ENCODE measurements around the gene KSR1.
A peak's percentile ranks its signal among the peaks of the same experiment; 100 is the strongest.

The KSR1 gene

GRCh38 chr17:27475070-27475673 is 18.9 kb downstream of the KSR1 start:
- peak; percentile 64 to 76 for DNase-seq

- DNase-seq, result no peak
Observed at GRCh38 chr17:27475981-27476895, 20.0 kb downstream of the KSR1 start.

DNA sequence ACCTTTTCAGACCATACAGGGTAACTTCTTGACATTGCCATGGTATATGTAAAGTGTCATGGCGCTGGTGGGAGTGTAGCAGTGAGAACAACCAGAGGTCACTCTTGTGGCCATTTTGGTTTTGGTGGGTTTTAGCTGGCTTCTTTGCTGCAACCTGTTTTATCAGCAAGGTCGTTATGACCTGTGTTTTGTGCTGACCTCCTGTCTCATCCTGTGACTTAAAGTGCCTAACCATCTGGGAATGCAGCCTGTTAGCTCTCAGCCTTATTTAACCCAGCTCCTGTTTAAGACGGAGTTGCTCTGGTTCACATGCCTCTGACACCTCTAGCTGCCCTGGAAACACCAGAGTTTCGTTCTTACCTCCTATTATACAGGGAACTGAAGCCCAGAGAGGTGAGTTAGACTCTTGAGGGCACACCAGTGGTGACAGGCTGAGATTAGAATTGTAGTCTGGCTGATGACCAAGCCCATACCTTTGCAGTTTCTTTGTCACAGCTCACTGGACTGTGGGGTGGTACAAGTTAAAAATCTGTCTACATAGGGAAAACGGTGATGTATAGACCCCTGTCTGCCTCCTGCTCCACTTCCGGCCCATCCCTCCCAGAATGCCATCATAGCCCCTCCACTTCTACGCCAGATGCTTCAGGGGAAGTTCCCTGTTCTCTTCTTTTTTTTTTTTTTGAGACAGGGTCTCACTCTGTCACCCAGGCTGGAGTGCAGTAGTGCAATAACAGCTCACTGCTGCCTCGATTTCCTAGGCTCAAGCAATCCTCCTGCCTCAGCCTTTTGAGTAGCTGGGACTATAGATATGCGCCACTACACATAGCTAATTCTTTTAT is 21.0 kb downstream of the KSR1 start:
- no peak for DNase-seq

- DNase-seq, result no peak
Observed at GRCh38 chr17:27477971-27478684, 21.9 kb downstream of the KSR1 start.

DNA sequence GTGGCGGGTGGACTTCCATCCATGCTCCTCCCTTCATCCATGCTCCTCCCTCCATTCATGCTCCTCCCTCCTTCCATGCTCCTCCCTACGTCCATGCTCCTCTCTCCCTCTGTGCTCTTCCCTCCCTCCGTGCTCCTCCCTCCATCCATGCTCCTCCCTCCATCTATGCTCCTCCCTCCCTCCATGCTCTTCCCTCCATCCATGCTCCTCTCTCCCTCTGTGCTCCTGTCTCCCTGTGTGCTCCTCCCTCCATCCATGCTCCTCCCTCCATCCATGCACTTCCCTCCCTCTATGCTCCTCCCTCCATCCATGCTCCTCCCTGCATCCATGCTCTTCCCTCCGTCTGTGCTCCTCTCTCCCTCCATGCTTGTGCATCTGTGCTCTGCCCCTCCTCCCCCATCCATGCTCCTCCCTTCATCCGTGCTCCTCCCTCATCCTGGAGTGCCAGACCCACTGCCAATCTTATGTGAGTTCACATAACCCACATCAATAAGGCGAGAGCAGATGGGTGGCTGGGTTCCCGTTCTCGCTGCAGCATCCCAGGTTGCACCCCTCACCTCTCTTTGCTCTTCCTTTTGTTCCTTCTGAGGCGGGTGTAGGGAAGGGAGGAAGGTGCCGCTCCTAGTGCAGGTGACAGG is 22.8 kb downstream of the KSR1 start:
- DNase-seq, result no peak

DNA sequence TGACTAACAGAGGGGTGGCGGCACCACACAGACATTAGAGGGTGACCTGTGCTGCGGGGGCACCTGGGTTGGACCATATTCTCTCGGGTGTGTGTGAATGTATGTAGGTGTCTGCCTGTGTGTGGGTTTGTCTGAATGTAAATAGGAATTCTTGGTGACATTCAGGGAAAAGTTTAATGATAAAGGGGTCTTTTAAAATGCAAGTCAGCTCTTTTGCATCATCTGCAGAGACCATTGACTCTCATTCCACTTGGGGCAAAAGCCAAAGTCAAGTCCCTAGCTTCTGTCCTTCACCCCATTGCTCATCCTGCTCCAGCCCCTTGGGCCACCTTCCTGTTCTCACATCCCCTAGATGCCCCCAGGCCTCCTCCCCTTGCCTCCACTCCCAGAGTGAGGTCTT is 23.6 kb downstream of the KSR1 start:
- no peak for DNase-seq

GRCh38 chr17:27480699-27481098 is 24.5 kb downstream of the KSR1 start:
- DNase-seq, result no peak

DNA sequence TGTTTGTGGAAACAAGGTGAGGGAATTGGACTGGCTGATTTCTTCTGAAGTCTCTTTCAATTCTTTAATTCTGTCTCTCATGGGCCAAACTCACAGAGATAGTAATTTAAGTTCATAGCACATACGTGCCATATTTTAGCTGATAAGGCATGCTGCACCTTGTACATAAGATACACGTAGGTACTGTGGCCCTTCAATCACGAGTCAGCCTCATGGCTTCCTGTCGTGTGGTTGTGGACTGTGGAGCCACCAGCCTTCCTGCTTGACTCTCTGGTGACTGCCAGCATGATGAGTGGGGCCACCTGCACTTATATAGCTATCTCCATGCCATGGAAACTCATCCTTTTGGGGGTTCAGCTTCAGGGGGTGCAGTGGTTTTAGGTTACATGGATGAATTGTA is 25.1 kb downstream of the KSR1 start:
- peak; percentile 38 to 48 for DNase-seq

GRCh38 chr17:27485125-27485524 is 28.9 kb downstream of the KSR1 start:
- no peak for DNase-seq

DNA sequence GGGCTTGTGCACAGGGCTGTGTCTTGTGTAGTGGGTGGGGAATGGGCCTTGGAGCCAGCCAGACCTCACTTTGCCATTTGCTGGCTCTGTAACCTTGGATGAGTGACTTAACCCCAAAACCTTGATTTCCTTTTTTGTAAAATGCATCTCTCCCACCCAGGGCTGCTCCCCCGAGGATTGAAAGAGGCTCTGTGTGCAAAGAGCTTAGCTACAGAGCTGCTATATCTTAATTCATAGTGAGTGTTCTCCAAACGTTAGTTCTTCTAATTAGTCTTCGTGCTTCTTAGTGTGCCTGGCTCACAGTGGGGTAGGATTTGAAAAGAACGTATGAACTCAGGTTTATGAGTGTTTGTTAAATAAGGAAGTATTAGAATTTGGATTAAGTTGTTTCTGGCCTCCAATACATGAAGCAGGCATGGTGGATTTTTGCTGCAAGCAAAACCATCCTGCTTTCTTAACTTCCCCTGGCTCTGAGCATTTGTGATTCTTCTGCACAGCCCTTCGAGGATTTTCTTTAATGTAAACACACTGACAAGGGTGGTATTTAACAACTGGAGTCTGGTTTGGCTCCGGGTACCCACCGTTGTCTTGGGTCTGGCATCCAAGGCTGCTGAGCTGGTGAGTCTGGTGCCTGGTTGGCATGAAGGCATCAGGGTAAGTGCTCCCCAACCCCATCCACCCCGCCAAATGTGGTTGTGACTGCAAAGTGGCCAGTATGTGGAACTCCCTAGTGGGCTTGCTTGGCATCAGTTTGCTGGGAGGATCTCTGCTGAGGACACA is 29.7 kb downstream of the KSR1 start:
- DNase-seq, result no peak

DNA sequence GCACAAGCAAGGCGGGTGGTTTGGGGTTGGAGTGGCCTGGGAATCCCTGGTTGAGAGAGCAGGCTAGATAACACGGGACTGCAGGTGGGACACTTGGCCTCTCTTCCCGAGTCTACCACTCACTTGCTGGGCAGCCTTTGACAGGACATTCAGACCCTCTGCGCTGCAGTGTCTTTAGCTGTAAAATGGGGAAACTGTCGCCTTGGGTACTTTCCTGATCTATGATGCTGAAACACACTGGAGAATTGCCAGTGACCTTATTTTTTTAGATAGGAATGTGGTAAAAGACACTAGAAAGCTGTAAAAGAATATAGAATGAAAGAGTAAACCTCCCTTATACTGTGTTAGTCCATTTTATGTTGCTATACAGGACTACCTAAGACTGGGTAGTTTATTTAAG is 30.5 kb downstream of the KSR1 start:
- DNase-seq, result no peak

DNA sequence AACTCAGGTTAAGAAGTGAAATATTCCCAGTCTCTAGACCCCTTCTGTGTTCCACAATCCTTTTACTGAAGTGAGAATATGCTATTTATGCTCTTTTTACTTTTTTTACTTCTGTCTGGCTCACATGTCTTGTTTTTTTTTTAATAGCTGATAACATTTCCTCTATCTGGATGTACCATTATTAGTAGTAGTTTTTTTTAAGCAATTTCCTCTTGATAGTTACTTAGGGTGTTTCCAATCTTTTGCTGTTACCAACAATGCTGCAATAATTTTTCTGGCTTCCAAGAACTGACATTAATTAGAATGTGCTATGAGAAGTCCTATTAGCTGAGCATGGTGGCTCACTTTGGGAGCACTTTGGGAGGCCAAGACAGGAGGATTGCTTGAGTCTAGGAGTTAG is 32.0 kb downstream of the KSR1 start:
- DNase-seq, result no peak

DNA sequence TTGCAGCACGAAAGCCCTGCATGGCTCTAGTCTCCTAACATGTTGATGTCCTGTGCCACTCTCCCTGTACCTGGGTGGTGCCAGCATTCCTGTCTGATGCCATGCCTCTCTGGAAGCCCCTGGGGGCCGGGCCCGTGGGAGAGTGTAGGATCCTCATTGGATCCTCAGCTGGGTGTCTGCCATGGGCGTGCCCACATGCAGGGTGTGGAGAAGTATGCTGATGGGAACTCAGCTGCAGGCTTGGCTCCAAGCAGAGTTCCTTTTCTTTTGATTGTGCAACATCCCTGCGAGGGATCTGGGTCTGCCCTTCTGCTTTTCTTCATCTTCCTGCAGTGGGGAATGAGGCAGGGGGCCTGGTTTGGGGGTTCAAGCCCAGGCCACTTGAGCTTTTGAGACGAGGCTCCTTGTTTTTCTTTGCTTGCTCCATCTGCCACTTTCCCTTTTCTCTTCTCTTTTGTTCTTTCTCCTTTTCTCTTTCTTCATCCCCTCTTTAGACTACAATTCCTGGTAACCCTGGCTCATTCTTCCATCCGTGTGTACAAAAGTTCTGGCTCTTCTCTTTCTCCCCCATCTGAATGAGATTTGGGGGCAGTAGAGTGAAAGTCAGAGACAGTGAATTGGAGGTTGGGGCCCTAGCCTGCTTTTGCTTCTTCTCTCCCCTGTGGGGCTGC is 32.9 kb downstream of the KSR1 start:
- DNase-seq, result no peak

DNA sequence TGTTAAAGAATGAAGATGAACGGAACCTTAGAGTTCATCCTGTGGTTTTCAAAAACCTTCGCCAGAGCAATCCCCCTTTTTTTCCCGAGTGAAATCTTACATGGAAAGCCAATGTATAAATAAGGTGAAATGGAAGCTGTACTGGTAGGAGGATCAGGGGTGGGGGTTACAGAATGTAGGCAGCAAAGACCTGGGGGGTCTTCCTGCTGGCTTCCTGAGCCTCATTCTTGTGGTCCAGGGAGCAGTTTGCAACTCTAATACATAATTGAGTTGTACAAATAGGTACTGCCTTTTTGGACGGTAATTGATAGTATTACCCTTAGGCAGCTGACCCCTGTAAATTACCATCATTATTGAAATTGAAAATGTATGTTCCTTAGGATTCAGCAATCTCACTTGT is 34.1 kb downstream of the KSR1 start:
- DNase-seq, result no peak

DNA sequence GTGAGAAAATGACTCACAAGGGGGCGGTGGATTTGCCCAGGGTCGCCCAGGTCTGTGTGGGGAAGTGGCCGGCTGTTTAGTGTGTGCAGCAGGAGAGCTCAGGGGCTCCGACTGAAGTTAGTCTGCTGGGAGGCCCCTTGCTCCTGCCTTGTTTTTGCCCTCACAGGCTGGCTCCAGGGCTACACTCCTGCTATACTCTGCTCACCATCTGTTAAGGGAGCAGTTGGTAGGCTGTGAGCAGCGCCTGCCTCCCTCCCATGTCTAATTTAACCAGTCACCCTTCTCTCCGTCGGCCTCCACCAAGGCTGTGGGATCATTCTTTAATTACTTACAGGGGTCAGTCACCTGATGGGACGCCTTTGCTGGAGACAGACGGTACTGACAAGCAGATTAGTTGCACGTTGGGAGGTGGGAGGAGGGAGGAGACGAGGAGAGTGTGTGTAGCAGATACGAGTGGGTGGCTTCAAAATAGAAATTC is 35.5 kb downstream of the KSR1 start:
- no peak for DNase-seq

- no peak for DNase-seq
Observed at GRCh38 chr17:27492470-27492869, 36.2 kb downstream of the KSR1 start.

DNA sequence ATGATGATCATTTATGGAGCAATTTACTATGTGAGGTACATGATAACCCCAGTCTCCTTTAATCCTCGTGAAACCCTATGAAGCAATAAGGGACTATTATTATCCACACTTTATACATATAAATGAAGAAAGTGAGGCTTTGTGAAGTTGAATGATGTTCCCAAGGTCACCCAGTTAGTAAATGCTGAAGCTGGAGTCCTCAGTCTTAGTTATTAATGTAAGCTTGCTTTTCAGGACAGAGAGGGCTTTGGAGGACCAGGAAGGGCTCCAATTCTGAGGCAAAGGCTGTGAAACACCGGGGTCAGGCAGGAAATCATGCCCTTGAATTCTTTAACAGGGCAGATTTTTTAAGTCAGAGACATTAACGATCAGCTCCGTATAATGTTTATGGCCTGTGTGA is 36.8 kb downstream of the KSR1 start:
- DNase-seq, result no peak

DNA sequence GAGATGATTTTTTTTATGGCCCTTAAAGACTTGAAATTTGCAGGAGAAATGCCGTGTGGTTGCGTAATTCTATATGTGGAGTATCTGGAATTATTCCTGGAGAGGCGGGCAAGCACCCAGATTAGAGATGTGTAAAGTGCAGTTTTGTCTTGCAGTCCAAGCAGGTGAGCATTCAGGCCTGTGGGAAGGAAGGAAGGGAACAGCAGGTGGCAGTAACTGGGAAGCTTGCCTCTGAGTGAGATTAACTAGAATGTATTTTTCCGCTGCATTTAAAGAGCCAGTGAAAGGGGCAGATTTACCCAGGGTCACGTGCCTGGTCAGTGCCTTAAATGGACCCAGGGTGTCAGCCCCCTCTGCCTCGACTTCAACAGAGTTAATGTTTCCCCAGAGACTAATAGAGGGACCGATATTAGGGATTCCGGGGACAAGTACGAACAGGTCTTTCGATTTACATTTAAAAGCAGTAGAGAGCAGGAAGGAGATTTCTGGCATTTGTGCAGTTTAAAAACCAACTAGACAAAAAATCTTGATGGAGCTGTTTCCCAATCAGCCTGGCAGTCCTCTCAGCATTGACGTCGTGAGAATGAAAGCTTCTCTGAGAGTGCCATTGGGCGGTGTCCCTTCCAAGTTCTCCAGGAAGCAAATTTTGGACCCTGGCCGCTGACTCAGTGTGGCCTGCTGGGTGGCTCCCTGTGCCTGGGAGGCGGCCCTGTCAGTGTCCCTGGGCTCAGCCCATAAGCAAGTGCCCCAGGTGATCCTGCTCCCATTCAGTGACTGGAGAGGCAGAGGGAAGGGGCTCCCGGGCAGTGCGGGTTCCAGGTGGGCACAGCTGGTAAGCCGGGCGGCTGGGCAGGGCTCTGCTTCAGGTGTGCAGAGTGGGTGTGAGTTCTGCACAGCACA is 38.2 kb downstream of the KSR1 start:
- no peak for DNase-seq

GRCh38 chr17:27495460-27495859 is 39.2 kb downstream of the KSR1 start:
- DNase-seq, result no peak

DNA sequence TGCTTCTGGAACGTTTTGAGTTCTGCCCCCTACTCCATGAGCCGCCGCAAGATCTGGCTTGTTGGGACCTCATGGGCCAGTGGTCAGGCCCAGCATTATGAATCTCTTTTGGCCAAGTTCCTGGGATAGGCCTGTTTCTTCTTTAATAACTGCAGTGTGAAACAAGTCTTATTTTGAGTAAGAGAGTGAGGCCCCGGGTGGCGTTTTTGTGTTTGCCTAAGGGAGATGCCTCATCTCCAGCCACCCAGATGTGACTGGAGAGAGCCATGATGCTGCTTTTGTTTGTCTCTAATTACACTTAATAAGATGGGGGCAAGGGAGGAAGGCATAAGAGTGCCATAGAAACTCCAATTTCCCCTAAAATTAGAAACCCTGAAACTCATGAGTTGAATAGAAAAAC is 39.8 kb downstream of the KSR1 start:
- DNase-seq, result no peak

All from activated CD4-positive, alpha-beta T cell treated with anti-CD3 and anti-CD28 coated beads, Interleukin-2, amount 50 U/mL, for 48 hours (primary cell).